HG02938 (cell line): ENCODE measurements around the gene OR10AD1.
"Not testable (repeated sequence)": the region's sequence is repeated elsewhere in the genome, so short reads cannot be mapped to it uniquely, and the experiment has no call there.

Experiments
- ATAC-seq: cut with Tn5 transposase; IDR thresholded peaks from one replicate; pipeline ENCODE4 v1.9.1; 2021; ENCODE audit warnings: mild to moderate bottlenecking, moderate library complexity; ENCODE audit not compliant: unreplicated experiment

Gene OR10AD1

DNA sequence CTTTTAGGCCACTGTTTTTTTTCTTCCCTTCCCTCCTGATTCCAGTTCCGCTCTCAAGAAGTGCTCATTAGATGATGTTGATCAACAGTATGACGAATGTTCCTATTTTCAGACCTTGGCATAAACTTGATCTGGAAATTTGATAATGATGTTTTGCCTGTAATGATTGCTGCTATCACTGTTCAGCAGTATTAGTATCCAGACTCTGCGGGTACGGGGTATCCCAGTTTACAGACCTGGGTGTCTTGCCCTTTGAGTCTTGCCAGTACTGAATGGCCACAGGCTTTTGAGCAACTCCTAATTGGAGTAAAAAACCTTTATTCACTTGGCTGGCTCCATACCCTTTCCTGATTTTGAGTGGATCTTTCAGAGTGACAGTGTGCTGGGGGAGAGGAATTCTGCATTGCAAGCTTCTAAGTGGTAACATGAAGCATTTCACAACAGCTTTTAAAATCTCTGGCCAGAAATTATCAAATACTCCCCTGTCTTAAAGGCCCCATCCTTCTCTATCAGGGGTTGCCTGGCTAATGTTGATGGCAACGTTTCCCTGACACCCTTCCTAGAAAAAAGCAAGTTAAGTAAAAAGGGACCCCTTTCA, 39.8 kb downstream of the OR10AD1 start:
- no peak for ATAC-seq

DNA sequence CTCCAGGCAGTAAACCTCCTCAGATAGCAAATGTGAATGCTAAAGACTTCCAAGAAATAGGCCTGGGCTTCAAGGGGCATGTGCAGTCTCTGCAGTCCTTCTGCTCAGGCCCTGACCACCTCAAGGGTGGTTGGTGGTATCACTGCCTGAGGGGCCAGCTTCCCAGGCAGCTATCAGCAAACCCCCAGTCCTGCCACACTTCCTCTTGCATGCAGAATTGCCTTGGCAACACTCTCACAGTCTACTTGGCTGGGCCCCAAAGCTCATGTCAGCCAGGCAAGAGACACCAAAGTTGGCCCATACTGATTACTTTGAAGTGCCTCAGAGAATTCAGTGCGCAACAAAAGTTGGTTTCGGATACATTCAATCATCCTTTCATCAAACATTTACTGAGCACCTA, 42.3 kb downstream of the OR10AD1 start:
- ATAC-seq = no peak

DNA sequence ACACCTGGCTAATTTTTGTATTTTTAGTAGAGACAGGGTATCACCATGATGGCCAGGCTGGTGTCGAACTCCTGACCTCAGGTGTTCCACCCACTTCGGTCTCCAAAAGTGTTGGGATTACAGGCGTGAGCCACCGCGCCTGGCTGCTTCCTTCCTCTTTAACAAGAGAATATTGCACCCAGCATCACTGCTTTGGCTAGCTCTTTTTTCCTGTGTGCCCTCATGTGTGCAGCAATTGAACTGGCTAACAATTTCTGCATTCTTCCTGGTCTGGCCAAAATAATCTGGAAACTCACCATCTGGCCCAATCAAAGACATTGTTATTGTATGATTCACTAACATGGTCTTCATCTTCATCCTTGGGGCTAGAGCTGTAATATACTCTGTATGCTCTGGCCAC, 43.0 kb downstream of the OR10AD1 start:
- ATAC-seq = no peak

DNA sequence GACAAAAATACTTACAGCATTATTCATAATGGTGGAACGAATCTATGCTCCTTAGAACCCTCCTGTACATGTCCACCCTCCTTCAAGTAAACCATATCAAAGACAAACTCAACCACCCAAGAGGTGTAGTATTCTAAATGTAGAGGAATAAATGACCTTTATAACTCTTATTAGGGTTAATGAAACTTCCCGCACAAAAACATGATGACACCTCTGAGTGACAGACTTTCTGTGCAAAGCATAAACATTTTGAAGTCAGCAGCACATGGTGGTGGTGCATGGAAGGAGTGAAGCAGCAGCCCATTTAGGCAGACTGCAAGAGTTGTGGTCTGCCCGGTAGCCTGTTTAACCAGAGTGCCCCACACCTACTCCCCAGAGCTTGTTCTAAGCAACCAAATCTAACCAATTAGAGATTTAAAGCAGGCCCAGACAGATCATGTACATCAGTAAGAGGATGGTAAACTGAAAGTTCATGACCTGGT, 45.2 kb downstream of the OR10AD1 start:
- no peak for ATAC-seq

DNA sequence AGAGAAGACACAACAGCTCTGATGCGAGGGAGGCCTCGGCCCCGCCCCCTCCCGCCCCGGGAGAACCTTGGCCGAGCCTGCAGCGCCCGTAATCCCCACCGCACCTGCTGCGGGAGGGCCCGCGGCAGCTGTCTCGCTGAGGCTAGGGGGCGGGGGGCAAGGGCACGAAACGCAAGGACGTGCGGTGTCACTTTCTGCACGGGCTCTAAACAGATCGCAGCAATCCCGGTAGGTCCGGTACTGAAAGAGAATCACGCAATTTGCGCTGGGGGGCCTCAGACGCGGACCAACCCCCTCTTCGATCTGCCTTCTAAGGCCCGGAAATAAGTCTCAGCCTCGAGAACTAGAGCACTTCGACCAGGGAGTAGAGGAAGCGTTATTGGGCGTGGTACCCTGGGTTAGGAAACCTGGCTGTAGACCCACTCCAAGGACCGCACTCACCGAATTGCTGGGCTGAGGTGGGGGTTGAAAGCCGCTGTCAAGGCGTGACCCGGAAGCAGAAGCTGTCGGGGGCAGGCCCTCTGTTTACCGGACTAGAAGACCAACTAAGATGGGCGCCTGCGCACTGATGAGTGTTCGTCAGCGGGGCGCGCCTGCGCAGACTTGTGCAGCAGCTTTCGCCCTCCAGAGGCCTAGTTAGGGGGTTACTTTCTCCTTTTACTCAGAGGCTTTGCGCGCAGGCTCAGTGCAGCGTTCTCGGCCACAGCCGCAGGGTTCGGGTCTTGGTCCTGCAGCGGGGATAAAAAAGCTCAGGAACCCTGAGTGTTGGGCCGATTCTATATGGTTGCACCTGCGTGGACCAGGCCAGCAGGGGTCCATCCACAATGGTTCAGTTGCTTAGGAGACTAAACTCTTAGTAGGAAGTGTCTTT, 45.8 kb downstream of the OR10AD1 start, which contains the start of gene ASB8:
Gene ASB8 (minus strand): TSS at position 498 of the 871 bp plus-strand sequence. CDS start 4,019 bp downstream, outside the sequence.
- peak; percentile 83 for ATAC-seq

DNA sequence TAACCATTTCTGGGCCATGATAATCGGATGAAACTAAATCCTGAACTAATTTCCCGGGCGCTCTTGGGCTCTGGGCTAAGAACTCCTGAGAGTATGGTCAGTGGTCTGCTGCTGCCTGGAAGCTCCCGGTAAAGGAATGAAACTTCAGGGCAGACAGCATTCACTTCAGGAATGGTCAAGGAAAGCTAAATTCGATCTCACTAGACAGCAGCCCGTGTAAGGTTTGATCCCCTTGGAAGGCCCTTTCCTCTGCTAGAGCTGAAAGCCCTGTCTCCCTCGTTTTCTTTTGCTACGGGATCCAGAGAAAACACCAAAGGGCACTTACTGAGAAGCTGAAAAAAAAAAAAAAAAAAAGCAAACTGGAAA, 46.5 kb downstream of the OR10AD1 start:
- ATAC-seq = no peak

DNA sequence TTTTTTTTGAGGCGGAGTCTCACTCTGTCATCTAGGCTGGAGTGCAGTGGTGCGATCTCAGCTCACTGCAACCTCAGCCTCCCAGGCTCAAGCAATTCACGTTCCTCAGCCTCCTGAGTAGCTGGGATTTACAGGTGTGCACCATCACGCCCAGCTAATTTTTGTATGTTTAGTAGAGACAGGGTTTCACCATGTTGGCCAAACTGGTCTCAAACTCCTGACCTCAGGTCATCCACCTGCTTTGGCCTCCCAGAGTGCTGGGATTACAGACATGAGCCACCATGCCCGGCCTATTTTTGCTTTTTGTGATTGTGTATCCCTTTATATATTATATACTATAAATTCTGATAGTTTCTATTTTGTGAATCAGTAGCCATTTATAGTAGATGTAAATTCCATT, 47.3 kb downstream of the OR10AD1 start:
- ATAC-seq = not testable (repeated sequence)
